ENCODE measurements around the gene VWF.

VWF gene

GRCh38 chr12:5945071-5946008 lies 179.1 kb downstream of the VWF start, which contains the start of gene ANO2:
Gene ANO2, minus strand, starts transcription at chr12:5945259. Its CDS starts 42 bp downstream, at chr12:5945217.
- DNase-seq: no peak

DNA sequence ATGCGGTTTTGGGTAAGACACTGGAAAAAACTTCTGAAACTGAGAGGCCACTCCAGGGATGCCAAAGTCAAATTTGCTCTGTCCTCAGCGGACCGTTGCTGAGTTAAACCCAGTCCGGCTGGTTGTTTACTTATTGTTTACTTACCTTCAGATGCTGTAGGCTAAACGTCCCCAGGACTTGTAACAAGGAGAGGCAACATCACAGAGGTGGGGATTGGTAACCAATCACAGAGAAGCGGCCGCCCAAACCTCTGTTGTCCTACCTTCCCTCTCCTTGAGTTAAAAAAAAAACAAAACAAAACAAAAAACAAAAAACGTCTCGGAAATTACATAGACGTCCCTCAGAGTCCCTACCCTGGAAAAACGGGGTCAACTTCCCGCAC lies 179.8 kb downstream of the VWF start:
- DNase-seq: no peak

DNA sequence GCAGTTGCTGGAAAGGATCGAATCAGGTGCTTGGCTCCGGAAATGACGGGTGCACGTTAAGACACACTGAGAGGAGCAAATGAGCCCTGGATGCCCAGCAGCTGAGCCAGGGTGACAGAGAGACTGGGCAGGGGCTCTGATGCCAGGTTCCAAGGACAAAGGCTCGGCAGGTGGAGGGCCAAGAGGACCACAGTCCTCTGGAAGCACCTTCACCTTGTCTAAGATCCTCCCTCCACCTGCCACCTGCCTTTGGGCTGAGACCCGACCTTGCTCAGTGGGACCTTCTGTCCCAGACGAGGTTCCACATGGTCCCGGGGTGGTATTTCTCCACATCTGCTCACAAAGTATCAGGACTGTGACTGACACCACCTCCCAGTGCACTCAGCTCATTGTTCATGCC lies 180.4 kb downstream of the VWF start:
- no peak for DNase-seq

GRCh38 chr12:5941907-5942306 lies 182.6 kb downstream of the VWF start:
- no peak for DNase-seq

- DNase-seq: no peak
Measured at GRCh38 chr12:5927732-5928516, 196.5 kb downstream of the VWF start.

DNA sequence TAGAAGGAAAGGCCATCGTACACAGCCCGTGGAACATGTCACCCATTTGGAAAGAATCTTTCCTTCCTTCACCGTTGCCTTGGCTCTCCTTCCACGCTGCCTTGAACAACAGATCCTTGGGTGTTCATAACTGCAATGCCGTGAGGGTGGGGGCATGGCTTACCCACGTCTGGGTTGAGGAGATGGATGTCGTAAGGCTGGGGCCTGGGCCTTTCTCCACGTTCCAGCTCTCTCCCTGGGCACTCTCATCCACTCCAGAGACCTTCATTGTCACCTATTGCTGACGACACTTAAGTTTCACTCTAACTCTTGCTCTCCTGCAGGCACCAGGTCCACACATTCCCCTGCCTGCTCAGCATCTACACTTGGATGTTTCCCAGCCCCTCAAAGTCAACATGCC lies 198.8 kb downstream of the VWF start:
- no peak for DNase-seq

- DNase-seq: no peak
Measured at GRCh38 chr12:5924342-5924741, 200.1 kb downstream of the VWF start.

DNA sequence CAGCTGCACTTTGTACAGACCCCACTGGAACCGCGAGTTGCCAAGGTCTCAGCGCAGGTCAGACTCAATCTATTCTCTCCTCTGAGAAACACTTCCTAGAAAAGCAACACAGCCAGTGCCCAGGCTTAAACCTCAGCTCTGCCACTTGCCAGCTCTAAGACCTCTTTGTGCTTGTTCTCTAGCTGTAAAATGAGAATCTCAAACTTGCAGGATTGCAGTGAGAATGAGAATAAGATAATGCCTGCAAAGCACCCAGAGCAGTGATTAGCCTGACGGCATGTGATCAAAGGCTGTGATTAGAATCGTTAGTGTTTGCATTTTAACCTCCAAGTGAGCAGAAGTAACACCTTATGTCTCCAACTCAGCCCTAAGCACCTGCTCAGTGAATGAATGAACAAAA lies 200.7 kb downstream of the VWF start:
- DNase-seq: no peak

DNA sequence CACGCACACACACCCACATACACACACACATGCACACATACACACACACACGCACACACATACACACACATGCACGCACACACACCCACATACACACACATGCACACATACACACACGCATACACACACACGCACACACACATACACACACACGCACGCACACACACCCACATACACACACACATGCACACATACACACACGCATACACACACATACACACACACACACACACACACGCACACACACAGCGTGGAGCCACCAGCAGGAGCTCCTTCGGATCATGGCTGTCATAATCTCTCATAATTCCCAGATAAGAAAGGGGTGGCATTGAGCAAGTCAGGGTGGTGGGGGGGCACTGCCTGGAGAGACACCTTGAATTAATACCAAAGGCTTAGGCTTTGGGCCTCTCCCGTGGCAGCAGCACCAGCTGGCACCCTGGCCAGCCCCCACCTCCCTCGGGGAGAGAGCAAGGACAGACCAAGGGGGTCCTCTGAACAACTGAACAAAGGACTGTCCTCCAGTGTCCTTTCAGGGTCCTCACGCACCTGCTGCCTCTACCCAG lies 201.3 kb downstream of the VWF start:
- DNase-seq: no peak

- DNase-seq: no peak
Measured at GRCh38 chr12:5921966-5922899, 202.2 kb downstream of the VWF start.

GRCh38 chr12:5921027-5921909 lies 203.2 kb downstream of the VWF start:
- no peak for DNase-seq

- DNase-seq: no peak
Measured at GRCh38 chr12:5916785-5917290, 207.6 kb downstream of the VWF start.

DNA sequence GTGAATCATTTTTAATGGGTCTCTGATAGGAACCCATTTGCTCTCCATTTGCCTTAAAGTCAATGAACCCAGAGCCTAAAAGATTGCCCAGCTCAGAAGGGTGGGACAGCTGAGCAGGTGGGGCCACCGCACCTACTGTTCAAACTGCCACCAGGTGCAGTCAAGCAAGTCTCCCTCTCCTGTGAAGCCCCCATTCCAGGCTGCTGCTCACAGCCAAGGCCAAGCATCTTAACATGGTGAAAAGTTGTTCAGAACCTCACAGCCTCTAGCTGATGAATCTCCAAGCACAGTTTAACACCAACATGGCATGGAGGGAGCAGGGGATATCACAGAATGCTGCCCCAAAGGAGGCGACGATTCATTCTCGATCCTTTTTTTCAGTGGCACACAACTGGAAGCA lies 209.0 kb downstream of the VWF start:
- no peak for DNase-seq

- no peak for DNase-seq
Measured at GRCh38 chr12:5914387-5915149, 209.9 kb downstream of the VWF start.

DNA sequence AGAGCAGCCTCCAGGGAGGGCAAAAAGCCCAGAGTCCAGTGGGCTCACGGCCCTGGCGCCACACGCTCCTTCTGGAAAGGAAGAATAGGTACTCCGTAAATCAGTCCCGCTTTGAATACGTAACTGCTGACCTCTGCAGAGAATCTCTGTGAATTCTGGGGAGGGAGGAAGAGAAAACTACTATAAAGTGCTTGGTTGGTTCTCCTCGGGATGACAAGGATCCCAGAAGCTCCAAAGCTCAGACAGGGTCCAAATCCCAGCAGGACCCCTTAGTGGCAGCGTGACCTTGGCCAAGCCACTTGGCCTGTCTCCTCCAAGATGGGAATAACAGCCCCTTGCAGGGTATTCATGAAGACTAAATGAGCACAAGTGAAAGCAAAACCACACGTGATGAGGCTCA lies 211.1 kb downstream of the VWF start:
- no peak for DNase-seq

GRCh38 chr12:5912437-5913334 lies 211.8 kb downstream of the VWF start:
- DNase-seq: no peak

GRCh38 chr12:5912011-5912410 lies 212.5 kb downstream of the VWF start:
- no peak for DNase-seq

GRCh38 chr12:5910790-5911548 lies 213.5 kb downstream of the VWF start:
- no peak for DNase-seq

Measured in suppressor macrophage (primary cell).